Activated T-helper 1 cell treated with anti-CD3 and anti-CD28 coated beads, Interleukin-2, amount 50 U/mL, for 16 hours (primary cell): ENCODE data around the gene XXYLT1.

Experiments used
- DNase-seq, 2 donors: peaks; one replicate each; pipeline ENCODE4 v3.0.0-alpha.2; 2020; ENCODE audit warnings: low read depth in 1 of 2, low spot score in 1 of 2

The XXYLT1 gene

DNA sequence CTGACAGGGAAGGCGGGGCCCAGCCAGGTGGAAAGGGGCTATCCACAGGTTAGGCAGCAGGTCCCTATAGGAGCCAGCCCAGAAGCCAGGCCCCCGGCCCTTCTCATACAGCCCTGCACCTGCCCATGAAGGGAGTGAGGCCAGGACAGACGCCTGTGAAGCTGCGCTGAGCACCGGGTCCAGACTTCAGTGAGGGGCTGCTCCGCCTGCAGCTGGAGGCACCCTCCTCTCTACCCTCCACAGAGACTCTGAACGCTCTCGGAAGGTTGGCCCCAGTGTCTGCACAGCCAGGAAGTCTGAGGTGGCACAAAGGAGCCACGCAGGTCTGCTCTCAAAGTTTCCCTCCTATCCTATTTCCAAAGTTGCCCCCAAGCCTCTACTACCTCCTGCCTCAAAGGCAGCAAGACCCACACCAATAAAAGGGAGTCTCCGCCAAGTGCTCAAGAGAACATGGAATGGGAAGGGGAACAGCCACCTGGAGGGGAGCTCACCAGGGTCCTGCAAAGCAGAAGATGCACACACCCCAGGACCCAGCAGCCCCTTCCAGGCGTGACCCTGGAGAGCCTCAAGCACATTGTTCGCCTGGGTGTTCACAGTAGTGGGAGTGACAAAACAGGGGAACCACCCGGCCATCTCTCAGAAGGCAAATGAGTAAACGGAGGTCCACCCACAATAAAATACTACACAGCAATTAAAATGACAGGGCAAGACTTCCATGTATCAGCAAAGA lies 19.5 kb downstream of the XXYLT1 start:
- no peak for DNase-seq

DNA sequence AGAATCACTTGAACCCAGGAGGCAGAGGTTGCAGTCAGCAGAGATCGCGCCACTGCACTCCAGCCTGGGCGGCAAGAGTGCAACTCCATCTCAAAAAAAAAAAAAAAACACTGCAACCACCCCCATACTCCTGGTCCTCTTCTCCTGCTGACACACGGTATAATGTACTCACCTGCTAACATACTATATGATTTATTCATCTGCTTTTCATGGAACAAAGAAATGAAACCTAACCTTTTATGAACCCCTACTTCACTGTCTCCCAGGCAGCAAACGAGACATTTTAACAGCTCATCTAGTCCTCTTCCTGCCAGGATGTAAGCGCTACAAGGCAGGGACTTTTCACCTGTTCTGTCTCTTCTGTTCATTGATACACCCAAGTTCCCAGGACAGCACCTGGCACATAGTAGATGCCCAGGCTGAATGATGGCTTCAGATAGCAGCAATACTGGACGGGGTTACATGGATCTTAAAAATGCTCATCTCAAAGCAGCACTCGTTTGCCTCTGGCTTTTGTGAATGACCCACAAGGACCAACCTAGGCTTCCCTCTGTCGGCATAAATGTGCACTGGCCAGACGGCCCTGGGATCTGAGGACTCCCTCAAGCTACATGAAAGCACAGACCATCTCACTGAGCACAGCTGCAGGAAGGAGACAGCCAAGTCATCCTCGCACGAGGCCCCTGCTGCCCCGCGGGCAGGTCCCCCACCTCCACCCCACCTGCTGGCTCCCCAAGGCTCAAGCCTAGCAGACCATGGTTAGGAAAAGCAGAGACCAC lies 20.3 kb downstream of the XXYLT1 start:
- no peak for DNase-seq

- no peak for DNase-seq
Measured at GRCh38 chr3:195249858-195250464, 21.0 kb downstream of the XXYLT1 start.

- no peak for DNase-seq
Measured at GRCh38 chr3:195249057-195249770, 21.7 kb downstream of the XXYLT1 start.

GRCh38 chr3:195248281-195248680 lies 22.7 kb downstream of the XXYLT1 start:
- DNase-seq, result no peak

DNA sequence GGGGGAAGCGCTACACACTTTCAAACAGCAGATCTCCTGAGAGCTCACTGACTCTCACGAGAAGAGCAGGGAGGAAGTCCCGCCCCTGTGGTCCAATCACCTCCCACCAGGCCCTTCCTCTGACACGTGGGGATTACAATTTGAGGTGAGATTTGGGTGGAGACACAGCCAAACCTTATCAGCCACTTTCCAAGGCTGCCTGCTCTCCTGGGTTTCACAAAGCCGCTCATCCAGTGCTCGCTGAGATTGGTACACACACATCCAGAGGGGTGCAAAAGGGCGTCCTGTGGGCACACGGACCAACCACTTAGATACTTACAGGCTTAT lies 23.1 kb downstream of the XXYLT1 start:
- DNase-seq, result no peak

DNA sequence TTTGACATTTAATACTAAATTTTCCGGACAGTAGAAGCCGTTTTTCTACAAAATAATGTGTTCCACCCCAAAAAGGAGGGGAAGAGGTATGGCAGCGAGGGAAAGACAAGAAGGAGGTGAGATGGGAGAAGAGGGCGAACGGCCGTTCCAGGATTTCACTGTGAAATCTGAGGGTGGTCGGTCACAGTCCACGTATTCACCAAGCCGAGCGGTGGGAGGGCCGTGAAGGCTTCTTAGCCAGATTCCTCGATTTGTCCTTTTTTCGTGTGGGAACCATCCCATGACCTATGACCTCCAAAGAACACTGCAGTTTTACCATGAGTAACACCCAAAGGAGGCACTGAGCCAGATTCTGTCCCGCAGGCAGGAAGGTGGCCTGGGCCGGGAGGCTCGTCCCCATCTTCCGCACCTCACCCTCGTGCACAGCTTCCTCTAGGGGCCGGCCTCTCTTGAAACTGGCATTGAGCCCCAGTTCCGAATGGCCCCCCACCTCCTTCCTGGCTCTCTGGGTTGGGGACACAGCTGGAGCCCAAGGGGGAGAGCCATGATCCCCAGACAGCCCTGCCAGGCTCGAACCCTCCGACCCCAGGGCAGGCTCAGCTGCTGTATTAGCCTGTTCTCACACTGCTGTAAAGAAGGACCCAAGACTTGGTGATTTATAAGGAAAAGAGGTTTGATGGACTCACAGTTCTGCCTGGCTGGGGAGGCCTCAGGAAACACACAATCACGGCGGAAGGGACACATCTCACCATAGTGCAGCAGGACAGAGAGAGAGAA lies 23.7 kb downstream of the XXYLT1 start:
- no peak for DNase-seq

- no peak for DNase-seq
Measured at GRCh38 chr3:195246581-195246995, 24.4 kb downstream of the XXYLT1 start.

- no peak for DNase-seq
Measured at GRCh38 chr3:195245531-195245951, 25.4 kb downstream of the XXYLT1 start.

- DNase-seq, result no peak
Measured at GRCh38 chr3:195241592-195242355, 29.2 kb downstream of the XXYLT1 start.

- no peak for DNase-seq
Measured at GRCh38 chr3:195240939-195241338, 30.0 kb downstream of the XXYLT1 start.

- no peak for DNase-seq
Measured at GRCh38 chr3:195240171-195240701, 30.7 kb downstream of the XXYLT1 start.

DNA sequence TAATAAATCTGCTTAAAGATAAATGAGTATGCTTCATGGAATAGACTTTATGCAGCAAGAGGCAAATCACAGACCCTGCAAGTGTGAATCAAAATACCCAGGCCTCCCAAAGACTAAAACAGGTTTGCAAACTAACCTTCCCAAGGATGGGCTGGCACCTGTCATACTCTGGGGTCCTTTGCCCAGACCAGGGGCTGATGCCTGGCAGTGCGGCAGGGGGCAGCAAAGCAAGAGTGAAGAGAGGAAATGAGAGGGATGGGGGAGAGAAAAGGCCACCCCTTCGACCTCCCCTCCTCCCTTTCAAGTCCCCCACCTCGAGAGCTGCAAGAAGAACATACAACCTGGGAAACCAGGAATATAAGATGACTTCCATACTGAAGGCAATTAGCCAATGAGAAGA lies 31.8 kb downstream of the XXYLT1 start:
- no peak for DNase-seq

DNA sequence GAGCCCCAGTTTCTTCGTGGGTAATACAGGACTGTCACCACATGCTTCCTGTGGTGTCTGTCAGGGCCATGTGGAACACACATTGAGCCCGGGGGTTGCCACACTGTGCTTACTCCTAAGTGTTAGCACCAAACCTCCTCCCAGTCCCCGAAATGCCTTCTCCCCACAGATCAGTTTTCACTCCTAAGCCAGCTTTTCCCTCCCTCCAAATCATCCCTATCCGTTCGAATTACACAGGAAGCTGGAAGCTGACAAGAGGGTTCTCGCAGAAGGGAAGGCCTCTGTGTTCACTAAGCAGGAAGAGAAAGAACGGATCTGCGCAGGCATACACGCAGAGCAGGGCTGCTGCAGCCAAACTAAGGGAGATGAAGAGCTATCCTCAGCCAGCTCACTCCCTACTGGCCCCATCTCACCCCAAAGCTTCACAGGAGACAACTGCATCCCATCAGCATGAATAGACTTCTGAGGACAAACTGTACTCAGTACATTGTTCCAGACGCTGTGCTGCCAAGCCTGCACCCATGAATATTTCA lies 32.3 kb downstream of the XXYLT1 start:
- DNase-seq, result no peak

- DNase-seq, result no peak
Measured at GRCh38 chr3:195238081-195238571, 32.8 kb downstream of the XXYLT1 start.

DNA sequence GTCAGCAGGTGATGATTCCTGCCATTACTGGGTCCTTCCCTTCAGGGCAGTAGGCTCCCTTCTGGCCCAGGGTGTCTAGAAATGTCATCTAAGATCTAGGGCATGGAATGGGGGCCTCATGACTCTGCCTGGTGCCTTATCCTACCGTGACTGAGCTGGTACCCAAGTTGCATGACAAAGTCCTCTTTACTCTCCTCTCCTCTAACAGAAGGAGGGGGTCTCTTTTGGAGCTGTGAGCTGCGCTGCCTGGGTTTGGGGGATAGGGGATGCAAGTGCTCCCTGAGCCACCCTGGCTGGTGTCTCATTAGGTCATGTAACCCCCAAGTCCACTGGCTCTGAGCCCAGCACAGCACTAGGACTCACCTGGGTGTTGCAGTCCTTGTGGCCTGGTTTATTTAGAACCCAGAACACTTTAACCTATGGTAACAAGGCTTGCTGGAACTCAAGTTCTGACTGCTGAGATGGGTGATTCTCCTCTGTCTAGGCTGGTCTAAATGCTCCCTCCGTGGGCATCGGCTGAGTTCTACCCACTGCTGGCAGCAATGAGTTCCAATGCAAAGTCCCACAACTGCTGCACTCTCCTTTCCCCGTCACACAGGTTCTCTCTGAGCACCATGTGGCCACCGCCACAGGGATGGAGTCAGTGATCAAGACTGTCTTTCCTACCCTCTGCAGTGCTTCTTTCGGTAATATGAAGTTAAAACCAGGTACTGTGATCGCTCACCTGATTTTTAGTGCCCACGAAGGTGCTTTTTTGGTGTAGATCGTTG lies 34.0 kb downstream of the XXYLT1 start:
- no peak for DNase-seq

- DNase-seq, result no peak
Measured at GRCh38 chr3:195236076-195236798, 34.7 kb downstream of the XXYLT1 start.

DNA sequence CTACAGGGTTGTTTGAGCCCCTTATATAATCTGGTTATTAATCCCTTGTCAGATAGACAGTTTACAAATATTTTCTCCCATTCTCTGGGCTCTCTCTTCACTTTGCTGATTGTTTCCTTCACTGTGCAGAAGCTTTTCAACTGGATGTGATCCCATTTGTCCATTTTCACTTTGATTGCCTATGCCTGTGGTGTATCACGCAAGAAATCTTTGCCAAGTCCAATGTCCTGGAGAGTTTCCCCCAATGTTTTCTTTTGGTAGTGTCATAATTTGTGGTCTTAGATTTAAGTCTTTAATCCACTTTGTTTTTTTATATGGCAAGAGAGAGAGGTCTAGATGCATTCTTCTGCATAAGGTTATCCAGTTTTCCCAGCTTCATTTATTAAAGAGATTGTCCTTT lies 40.7 kb downstream of the XXYLT1 start:
- no peak for DNase-seq
